ENCODE results near the gene HIF1AN.

GRCh38 chr10:100519311-100520051 lies 16.3 kb upstream of the HIF1AN start, which contains the start of gene SEC31B:
- TF ChIP-seq, protein P1, sequence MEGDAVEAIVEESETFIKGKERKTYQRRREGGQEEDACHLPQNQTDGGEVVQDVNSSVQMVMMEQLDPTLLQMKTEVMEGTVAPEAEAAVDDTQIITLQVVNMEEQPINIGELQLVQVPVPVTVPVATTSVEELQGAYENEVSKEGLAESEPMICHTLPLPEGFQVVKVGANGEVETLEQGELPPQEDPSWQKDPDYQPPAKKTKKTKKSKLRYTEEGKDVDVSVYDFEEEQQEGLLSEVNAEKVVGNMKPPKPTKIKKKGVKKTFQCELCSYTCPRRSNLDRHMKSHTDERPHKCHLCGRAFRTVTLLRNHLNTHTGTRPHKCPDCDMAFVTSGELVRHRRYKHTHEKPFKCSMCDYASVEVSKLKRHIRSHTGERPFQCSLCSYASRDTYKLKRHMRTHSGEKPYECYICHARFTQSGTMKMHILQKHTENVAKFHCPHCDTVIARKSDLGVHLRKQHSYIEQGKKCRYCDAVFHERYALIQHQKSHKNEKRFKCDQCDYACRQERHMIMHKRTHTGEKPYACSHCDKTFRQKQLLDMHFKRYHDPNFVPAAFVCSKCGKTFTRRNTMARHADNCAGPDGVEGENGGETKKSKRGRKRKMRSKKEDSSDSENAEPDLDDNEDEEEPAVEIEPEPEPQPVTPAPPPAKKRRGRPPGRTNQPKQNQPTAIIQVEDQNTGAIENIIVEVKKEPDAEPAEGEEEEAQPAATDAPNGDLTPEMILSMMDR (IDR thresholded peaks at IDR 0.05), result peak in 1 of 5 experiments; percentile 2
- no peak for TF ChIP-seq EP300 (IDR thresholded peaks at IDR 0.05)
- no peak for TF ChIP-seq POLR2A (IDR thresholded peaks at IDR 0.05)
